ENCODE data around the gene CMKLR1.

DNA sequence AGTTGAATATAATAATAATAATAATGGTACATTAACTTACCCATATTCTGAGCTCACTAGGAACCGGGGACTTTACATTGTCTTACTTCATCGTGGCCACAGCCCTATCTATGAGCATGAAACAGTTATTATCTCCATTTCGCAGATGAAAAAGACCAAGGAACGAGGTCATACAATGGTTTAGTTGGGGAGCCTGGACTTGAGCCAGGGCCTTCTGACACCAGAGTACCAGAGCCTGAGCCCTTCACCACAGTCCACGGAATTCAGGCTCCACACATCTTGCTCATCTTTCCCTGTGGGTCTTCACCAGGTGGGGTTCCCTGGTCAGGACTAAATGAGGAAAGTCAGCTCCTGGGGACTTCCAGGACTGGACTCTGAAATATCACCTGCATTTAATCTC lies 31.3 kb upstream of the CMKLR1 start:
- TF ChIP-seq, protein P1, sequence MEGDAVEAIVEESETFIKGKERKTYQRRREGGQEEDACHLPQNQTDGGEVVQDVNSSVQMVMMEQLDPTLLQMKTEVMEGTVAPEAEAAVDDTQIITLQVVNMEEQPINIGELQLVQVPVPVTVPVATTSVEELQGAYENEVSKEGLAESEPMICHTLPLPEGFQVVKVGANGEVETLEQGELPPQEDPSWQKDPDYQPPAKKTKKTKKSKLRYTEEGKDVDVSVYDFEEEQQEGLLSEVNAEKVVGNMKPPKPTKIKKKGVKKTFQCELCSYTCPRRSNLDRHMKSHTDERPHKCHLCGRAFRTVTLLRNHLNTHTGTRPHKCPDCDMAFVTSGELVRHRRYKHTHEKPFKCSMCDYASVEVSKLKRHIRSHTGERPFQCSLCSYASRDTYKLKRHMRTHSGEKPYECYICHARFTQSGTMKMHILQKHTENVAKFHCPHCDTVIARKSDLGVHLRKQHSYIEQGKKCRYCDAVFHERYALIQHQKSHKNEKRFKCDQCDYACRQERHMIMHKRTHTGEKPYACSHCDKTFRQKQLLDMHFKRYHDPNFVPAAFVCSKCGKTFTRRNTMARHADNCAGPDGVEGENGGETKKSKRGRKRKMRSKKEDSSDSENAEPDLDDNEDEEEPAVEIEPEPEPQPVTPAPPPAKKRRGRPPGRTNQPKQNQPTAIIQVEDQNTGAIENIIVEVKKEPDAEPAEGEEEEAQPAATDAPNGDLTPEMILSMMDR (IDR thresholded peaks at IDR 0.05; ENCODE audit: extremely low read depth in 1 of 2, insufficient read depth in 1 of 2, low read depth in 1 of 2, low read length in 2 of 2), result no peak
- TF ChIP-seq POLR2A (IDR thresholded peaks at IDR 0.05; ENCODE audit: low read depth, low read length) (no peak), POLR2AphosphoS5 (IDR thresholded peaks at IDR 0.05; ENCODE audit: insufficient read depth, low read depth, low read length) (no peak), EZH2 (IDR thresholded peaks at IDR 0.05; ENCODE audit: borderline replicate concordance, low read depth, low read length, severe bottlenecking) (no peak)
